NCI-H446 treated with DMSO at 0.1 percent for 48 hours (cell line): ENCODE measurements around the gene APP.
A peak's percentile ranks its signal among the peaks of the same experiment; 100 is the strongest.

Experiments used
- DNase-seq: peaks from one replicate; lab custom pipeline; 2025; lab: John Stamatoyannopoulos, UW

APP gene

GRCh38 chr21:26170471-26171257 is at the start of gene APP:
Gene APP, minus strand, starts transcription at chr21:26170770. Its CDS starts 150 bp downstream, at chr21:26170620.
- DNase-seq: peak; percentile 64

- DNase-seq: no peak
These were observed 41.6 kb upstream of the APP start for GRCh38 chr21:26212220-26212619.

GRCh38 chr21:26210614-26211013 is 40.0 kb upstream of the APP start:
- no peak for DNase-seq

GRCh38 chr21:26207021-26207420 is 36.5 kb upstream of the APP start:
- no peak for DNase-seq

- DNase-seq: no peak
These were observed 28.9 kb upstream of the APP start for GRCh38 chr21:26199456-26199855.

- no peak for DNase-seq
These were observed 25.1 kb upstream of the APP start for GRCh38 chr21:26195708-26196107.

GRCh38 chr21:26194811-26195251 is 24.3 kb upstream of the APP start:
- no peak for DNase-seq

- DNase-seq: no peak
These were observed 23.8 kb upstream of the APP start for GRCh38 chr21:26194326-26194725.

- DNase-seq: no peak
These were observed 21.0 kb upstream of the APP start for GRCh38 chr21:26191609-26192008.

GRCh38 chr21:26188422-26188821 is 17.9 kb upstream of the APP start:
- DNase-seq: no peak

- DNase-seq: no peak
These were observed 14.9 kb upstream of the APP start for GRCh38 chr21:26185446-26185845.

- no peak for DNase-seq
These were observed 14.5 kb upstream of the APP start for GRCh38 chr21:26185021-26185420.

- no peak for DNase-seq
These were observed 8.9 kb upstream of the APP start for GRCh38 chr21:26179501-26179900.

- DNase-seq: no peak
These were observed 7.3 kb upstream of the APP start for GRCh38 chr21:26177746-26178426.

GRCh38 chr21:26177187-26177586 is 6.6 kb upstream of the APP start:
- DNase-seq: no peak

GRCh38 chr21:26171258-26172100 is 909 bp upstream of the APP start:
- DNase-seq: no peak

- peak; percentile 38 for DNase-seq
These were observed 729 bp downstream of the APP start for GRCh38 chr21:26169611-26170470.

GRCh38 chr21:26169061-26169610 is 1.4 kb downstream of the APP start:
- DNase-seq: peak; percentile 60

GRCh38 chr21:26168371-26168770 is 2.2 kb downstream of the APP start:
- no peak for DNase-seq

GRCh38 chr21:26167593-26167992 is 3.0 kb downstream of the APP start:
- DNase-seq: no peak

- no peak for DNase-seq
These were observed 5.2 kb downstream of the APP start for GRCh38 chr21:26165331-26165730.
